ENCODE data around the gene CLIP2. TPM values are rescaled to one million over a fixed set of nuclear protein-coding genes. Genes with fewer than 3 reads are reported as not detected.

The CLIP2 gene
- total RNA-seq, 1 donor from 2014 or later: 24.3 TPM

DNA sequence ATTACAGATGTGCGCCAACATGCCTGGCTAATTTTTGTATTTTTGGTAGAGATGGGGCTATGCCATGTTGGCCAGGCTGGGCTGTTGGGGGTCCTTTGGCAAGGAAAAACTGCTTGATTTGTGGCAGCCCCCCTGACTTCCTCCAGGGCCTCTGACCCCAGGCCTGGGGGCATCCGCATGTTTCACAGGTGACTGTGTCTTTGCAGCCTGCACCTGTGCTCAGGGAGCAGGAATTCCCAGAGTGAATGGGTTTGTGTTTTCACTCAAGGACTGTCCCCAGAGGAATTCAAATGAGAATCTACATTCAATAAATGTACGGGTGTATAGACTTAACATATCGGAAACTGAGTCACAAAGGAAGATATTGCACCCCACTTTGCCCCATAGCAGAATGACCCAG is 11.6 kb upstream of the CLIP2 start:
- no peak for DNase-seq
- intact Hi-C loops (cut with DNase I): no loop called here
- ATAC-seq: no peak
- no peak overlapping the region for H3K27ac ChIP-seq
- TF ChIP-seq, protein P1, sequence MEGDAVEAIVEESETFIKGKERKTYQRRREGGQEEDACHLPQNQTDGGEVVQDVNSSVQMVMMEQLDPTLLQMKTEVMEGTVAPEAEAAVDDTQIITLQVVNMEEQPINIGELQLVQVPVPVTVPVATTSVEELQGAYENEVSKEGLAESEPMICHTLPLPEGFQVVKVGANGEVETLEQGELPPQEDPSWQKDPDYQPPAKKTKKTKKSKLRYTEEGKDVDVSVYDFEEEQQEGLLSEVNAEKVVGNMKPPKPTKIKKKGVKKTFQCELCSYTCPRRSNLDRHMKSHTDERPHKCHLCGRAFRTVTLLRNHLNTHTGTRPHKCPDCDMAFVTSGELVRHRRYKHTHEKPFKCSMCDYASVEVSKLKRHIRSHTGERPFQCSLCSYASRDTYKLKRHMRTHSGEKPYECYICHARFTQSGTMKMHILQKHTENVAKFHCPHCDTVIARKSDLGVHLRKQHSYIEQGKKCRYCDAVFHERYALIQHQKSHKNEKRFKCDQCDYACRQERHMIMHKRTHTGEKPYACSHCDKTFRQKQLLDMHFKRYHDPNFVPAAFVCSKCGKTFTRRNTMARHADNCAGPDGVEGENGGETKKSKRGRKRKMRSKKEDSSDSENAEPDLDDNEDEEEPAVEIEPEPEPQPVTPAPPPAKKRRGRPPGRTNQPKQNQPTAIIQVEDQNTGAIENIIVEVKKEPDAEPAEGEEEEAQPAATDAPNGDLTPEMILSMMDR (IDR thresholded peaks at IDR 0.05): no peak
- H3K27me3 ChIP-seq: no peaks in the 10 kb centered on the region
- H3K9me3 ChIP-seq: no peaks in the 10 kb centered on the region
- no peak overlapping the region for H3K4me3 ChIP-seq
- H3K36me3 ChIP-seq: no peaks in the 10 kb centered on the region
- H3K4me1 ChIP-seq: peaks cover 17% of the 10 kb centered on the region

DNA sequence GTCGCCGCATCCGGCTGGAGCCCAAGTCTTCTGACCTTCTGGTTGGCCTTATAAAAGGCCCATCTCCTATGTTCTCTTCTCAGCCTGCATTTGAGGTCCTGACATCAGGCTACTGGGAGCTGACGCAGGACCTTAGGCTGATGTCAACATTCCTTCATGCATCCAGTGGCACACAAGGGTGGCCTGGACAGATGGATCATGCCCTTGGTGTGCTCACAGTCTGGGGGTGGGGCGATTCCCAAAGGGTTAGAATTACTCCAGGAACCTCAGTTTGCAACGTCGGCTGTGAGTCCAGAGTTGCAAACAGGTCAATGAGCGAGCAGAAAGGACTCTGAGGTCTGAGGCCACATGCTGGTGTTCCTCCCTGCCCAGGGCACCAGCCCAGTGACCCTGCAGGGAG is 8.2 kb upstream of the CLIP2 start:
- DNase-seq (no peak), ATAC-seq (no peak)
- Histone ChIP-seq H3K27ac (no peak overlapping the region), H3K4me1 (peaks cover 9% of the 10 kb centered on the region), H3K27me3 (no peaks in the 10 kb centered on the region), H3K9me3 (no peaks in the 10 kb centered on the region), H3K36me3 (no peaks in the 10 kb centered on the region), H3K4me3 (no peak overlapping the region)
- TF ChIP-seq, protein P1 (IDR thresholded peaks at IDR 0.05): no peak
- intact Hi-C loops (cut with DNase I): no loop called here

DNA sequence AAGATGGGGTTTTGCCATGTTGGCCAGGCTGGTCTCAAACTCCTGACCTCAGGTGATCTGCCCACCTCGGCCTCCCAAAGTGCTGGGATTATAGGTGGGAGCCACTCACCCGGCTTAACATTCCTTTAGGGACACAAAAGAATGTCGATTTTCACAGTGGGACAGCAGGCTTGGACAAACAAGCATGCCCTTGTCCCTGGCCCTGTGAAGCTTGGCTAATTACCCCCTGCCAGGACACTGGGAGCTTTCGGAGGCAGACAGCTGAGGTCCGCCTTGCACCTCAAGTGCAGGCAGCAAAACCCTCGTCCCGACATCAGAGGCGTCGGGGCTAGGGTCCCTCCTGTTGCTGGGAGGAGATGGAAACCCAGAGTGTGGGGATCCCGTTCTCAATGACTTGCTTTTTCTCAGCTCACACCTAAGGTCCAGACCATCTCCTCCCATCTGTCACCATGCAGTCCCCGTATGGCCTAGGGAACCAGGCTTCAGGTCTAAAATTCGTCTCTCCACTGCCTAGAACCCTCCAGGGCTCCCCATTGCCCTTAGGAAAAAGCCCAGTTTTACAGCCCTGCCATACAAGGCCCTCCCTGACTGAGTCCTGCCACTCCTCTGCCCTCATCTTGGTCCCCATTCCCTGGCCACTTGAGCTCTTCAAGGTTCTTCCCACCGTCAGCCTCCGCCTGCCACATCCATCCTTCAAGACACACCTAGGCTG is 6.3 kb upstream of the CLIP2 start:
- peaks cover 9% of the 10 kb centered on the region for H3K4me1 ChIP-seq
- no peak for DNase-seq
- H3K36me3 ChIP-seq: no peaks in the 10 kb centered on the region
- no peak for ATAC-seq
- no peaks in the 10 kb centered on the region for H3K9me3 ChIP-seq
- no peaks in the 10 kb centered on the region for H3K27me3 ChIP-seq
- no peak overlapping the region for H3K4me3 ChIP-seq
- H3K27ac ChIP-seq: no peak overlapping the region
- intact Hi-C loops (cut with DNase I): no loop called here
- TF ChIP-seq, protein P1 (IDR thresholded peaks at IDR 0.05): no peak

DNA sequence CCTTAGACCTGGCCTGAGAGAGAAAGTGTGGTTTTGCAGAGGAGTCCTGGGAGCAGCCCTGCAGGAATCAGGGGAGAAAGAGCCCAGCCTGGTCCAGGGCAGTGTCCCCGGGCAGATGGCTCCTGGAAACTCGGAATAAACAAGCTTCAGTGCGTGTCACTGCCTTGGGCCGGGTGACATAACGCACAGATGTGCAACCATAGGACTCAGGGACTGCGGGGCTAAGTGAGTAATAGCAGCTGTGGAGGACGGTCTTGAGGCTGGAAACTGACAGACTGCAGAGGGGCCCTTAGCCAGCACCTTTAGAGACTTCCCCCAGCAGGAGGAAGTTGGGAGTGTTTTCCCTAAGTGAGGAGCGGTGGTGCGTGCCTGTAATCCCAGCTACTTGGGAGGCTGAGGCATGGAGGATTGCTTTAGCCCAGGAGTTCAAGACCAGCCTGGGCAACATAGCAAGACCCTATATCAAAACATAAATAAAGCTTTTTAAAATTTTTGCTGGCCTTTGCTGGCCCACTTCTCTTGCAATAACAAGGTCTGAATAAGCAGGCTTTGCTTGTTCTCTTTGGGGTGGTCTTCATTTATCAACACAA is 5.3 kb upstream of the CLIP2 start:
- TF ChIP-seq, protein P1 (IDR thresholded peaks at IDR 0.05): no peak
- Histone ChIP-seq H3K4me3 (no peak overlapping the region), H3K4me1 (peaks cover 19% of the 10 kb centered on the region), H3K27ac (no peak overlapping the region), H3K9me3 (no peaks in the 10 kb centered on the region), H3K36me3 (no peaks in the 10 kb centered on the region), H3K27me3 (no peaks in the 10 kb centered on the region)
- no peak for DNase-seq
- ATAC-seq: no peak
- intact Hi-C loops (cut with DNase I): no loop called here

DNA sequence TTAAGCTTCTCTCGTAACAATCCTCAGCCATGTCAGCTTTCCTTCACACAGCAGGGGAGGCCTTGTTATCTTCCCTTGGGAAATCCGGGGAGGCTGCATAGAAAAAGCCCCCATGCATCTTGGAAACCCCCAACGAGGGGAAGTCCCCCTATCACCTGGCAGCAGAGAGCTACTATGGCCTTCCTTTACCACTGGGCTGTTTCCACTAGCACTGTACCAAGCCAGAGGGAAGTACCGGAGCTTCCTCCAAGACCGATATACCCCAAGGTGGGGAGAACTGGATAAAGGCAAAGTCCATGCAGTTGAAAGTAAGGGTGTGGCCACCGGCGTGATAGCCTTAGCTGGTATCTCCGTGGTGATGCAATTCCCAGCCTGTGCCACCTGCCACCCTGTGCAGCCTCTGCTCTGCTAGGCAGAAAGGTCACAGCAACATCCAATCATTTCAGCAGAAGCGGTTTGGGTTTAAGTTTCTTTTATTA is 4.4 kb upstream of the CLIP2 start:
- Histone ChIP-seq H3K27me3 (no peaks in the 10 kb centered on the region), H3K36me3 (no peaks in the 10 kb centered on the region), H3K4me3 (no peak overlapping the region), H3K27ac (no peak overlapping the region), H3K4me1 (peaks cover 16% of the 10 kb centered on the region), H3K9me3 (no peaks in the 10 kb centered on the region)
- DNase-seq: no peak
- TF ChIP-seq, protein P1 (IDR thresholded peaks at IDR 0.05): no peak
- intact Hi-C loops (cut with DNase I): no loop called here
- ATAC-seq: no peak
